ENCODE results near the gene MED16.
"Not testable (repeated sequence)": the region's sequence is repeated elsewhere in the genome, so short reads cannot be mapped to it uniquely, and the experiment has no call there.

MED16 gene

DNA sequence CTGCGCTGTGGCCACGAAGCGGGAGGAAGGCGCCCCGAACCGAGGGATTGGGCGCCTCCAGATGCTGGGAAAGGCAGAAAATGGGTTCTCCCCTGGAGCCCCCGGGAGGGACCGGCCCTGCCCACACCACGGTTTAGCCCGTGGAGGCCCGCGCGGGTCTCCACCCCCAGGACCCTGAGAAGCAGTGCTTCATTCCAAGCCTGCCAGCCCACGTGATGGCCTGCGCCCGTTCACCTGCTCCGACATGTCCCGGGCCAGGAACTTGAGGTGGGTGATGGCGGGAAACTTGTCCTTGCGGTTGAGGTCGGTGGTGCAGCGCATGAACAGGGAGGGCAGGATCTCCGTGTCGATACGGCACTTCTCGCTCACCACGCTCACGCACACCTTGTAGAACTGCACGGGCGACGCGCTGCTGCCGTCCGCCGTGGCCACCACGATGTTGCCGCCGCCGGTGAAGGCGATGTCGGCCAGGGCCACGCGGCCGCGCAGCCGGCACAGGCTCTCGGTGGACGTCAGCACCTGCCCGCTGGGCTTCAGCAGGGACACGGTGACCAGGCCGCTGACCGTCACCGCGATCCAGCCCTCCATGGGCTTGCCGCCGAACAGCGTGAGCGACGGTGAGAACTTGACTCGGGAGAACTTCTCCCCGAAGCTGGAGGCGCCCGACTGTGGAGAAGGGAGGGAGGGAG is 7.3 kb downstream of the MED16 start:
- DNase-seq, result no peak

DNA sequence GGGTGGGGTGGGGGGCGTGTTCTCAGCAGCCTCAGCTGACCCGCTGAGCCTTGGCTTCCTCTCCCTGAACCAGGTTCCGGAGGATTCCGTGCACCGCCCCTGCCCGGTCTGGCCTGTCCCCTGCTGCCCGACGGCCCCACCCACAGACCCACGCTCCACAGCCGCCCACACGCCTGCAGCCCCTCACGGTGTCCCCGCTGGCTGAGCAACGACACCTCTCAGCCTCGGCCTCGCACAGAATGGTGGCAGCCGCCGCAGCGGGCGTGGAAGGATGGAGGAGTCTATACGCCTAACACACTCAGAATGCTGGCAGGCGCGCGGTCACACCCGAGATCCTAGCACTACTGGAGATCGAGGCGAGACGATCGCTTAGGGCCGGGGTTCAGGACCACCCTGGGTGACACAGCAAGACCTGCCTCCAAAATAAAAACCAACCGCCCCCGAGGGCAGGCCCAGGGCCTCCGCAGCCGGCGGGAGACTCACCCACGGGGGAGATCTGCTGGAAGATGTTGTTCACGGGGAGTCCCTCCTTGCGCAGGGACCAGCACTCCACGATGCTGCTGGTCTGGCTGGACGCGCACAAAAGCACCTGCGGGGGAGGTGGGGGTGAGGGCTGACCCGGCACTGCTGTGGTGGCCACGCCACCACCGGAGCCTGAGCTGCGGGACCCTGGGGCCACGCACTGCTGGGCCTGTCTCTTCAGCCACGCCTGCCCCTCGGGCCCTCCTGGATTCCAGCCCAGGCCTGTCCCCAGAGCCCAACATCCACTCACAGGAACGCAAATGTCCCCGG is 8.4 kb downstream of the MED16 start:
- no peak for DNase-seq

DNA sequence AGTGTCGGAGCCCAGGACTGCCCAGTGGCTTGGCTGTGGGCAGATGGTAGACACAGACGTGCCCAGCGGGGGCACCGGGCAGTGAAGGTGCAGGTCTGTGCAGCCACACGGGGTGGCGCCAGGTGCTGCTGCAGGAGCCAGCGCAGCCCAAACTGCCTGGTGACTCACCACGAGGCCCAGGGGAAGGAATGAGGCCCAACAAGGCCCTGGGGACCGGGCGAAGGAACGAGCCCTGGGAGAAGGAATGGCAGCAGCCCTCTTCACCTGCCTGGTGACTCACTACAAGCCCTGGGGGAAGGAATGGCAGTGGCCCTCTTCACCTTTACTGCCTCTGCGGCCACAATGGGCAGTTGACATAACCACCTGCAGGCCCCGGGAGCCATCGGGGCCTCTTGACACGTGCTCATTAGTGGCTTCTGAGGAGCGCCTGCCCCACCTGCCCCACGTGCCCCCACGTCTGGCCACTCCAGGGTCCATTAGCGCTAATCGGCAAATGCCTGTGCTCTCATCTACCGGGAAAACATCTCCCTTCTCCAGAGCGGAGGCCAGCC is 9.3 kb downstream of the MED16 start:
- DNase-seq, result peak; percentile 31

DNA sequence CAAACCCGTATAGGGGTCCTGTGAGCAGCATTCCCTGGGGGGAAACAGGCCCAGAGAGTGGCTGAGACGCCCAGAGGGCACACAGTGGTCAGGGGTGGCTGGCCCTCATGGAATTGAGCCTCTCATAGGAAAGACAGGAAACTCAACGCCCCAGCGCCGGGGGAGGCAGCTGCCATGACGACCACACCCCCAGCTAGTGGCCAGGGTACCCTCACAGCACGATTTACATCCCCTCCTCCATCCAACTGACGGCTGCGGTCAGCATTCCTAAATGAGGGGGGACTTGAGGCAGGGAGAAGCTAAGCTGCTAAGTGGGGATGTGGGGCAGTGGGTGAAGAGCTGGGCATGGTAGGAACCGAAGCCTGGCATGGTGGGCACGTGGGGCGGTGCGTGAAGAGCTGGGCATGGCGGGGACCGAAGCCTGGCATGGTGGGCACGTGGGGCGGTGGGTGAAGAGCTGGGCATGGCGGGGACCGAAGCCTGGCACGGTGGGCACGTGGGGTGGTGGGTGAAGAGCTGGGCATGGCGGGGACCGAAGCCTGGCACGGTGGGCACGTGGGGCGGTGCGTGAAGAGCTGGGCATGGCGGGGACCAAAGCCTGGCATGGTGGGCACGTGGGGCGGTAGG is 10.0 kb downstream of the MED16 start:
- no peak for DNase-seq

DNA sequence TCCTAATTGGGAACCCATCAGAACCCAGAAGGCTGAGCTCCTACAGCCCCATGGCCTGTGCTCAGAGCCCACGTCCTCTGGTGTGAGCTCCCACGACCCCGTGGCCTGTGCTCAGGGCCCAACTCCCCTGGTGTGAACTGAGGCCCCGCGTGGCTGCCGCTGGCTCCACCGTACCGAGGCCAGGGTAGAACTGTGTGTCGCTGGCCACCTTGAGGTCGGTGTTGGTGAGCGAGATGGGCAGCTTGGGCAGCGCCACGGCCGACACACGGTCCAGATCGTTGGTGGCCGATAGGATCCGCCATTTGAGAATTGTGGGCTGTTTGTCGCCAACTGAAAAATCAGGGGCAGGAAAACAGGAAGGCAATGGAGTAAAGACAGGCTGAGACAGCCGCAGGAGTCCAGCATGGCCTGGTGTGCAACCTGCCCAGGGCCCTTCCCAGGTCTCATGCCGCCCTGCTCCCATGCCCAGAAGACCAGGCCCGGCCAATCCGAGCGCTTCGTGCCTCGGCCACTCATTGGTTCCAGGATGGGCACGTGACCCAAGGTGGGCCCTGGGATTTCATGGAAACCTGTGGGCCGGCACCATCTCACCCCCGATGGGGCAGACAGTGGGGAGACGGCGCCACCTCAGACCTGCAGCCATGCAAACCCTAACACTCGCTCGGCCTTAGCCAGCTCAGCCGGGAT is 11.5 kb downstream of the MED16 start:
- no peak for DNase-seq

DNA sequence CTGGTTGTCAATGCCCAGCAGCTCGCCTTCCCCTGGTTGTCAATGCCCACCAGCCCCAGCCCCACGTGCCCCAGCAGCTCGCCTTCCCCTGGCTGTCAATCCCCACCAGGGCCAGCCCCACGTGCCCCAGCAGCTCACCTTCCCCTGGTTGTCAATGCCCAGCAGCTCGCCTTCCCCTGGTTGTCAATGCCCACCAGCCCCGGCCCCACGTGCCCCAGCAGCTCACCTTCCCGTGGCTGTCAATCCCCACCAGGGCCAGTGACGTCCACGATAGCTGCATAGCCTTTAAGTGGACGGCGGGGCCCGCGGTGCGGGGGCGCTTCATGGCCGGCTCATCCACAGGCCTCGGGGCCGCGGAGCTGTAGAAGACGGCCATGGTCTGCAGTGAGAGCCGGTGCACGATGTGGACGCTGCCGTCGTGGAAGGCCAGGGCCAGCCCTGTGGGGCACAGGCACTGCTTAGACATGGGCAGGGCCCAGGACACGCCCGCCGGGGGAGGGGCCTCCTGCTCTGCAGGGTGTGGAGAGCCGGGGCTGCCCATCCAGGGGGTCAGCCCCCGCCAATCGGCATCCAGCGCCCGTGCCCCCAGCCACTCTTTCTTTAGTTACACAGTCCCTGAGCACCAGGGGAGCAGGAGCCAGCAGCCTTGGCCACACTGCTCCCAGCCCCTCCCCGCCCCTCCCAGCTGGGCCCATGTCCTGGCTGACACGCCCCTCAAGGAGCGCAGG is 13.1 kb downstream of the MED16 start:
- no peak for DNase-seq

DNA sequence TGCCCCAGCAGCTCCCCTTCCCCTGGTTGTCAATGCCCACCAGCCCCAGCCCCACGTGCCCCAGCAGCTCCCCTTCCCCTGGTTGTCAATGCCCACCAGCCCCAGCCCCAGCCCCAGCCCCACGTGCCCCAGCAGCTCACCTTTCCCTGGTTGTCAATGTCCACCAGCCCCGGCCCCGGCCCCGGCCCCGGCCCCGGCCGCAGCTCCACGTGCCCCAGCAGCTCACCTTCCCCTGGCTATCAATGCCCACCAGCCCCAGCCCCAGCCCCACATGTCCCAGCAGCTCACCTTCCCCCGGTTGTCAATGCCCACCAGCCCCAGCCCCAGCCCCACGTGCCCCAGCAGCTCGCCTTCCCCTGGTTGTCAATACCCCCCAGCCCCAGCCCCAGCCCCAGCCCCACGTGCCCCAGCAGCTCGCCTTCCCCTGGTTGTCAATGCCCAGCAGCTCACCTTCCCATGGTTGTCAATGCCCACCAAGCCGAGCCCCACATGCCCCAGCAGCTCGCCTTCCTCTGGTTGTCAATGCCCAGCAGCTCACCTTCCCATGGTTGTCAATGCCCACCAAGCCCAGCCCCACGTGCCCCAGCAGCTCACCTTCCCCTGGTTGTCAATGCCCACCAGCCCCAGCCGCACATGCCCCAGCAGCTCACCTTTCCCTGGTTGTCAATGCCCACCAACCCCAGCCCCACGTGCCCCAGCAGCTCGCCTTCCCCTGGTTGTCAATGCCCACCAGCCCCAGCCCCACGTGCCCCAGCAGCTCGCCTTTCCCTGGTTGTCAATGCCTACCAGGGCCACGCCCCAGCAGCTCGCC is 14.0 kb downstream of the MED16 start:
- not testable (repeated sequence) for DNase-seq

DNA sequence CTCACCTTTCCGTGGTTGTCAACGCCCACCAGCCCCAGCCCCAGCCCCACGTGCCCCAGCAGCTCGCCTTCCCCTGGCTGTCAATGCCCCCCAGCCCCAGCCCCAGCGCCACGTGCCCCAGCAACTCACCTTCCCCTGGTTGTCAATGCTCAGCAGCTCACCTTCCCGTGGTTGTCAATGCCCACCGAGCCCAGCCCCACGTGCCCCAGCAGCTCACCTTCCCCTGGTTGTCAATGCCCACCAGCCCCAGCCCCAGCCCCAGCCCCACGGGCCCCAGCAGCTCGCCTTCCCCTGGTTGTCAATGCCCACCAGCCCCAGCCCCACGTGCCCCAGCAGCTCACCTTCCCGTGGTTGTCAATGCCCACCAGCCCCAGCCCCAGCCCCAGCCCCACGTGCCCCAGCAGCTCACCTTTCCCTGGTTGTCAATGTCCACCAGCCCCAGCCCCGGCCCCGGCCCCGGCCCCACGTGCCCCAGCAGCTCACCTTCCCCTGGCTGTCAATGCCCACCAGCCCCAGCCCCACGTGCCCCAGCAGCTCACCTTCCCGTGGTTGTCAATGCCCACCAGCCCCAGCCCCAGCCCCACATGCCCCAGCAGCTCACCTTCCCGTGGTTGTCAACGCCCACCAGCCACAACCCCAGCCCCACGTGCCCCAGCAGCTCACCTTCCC is 14.9 kb downstream of the MED16 start:
- not testable (repeated sequence) for DNase-seq

DNA sequence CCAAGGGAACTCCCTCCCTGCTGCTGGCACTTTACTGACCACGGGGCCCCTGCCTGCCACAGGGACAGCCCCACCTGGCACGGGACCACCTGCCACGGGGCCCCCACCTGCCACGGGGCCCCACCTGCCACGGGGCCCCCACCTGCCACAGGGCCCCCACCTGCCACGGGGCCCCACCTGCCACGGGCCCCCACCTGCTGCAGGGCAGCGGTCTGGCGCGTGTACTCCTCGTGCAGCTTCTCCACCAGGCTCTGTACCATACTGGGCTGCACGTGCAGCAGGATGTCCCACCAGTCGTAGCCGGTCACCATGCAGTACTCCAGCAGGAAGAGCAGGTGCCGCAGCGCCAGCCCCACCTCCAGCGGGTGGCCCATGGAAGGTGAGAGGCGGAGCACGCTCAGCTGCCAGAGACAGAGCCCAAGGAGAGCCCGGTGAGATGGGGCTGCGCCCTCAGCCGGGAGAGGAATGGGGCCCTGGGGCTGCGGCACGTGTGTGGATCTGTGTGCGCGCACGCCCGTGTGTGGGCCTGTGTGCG is 16.1 kb downstream of the MED16 start:
- no peak for DNase-seq

DNA sequence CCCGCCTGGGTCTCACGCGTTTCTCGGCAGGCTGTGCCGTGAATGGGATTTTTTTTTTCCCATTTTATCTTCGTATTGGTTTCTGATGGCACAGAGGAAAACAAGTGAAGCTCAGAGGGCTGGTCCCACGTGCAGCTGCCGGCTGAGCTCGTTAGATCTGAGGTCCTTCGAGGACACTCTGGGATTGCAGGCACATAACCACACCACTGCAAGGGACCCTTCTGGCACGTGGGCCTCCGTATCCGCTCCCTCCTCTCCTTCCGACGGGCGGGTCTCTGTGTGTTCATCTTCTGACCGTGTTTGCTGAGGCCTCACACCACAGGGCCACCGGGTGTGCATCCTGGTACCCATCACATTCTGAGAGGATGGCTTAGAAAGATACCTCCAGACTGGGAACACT is 16.9 kb downstream of the MED16 start:
- DNase-seq, result no peak

DNA sequence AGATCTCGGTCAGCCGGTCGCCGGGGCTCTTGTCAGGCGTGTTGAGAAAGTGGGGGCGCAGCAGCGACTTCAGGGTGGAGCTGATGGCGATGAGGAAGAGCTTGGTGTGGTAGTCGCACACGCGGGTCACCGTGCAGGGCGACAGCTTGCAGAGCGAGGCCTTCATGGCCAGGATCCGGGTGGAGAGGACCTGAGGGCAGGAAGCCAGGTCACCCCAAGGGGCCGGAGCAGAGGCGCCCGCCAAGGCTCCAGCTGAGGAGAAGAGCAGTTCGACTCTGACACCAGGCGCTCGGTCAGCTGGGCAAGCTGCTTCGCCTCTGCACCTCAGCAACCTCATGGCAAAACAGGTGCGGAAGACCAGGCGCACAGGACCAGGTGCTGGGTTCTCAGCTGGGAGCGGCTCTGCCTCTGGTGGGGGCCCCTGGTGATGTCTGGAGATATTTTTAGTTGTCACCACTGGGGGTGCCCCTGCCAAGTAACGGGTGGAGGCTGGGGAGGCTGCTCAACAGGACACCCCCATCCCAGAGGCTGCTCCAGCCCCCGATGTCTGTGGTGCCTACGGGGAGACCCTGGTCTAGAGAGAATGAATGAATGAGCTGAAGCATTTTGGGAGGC is 17.6 kb downstream of the MED16 start:
- no peak for DNase-seq

DNA sequence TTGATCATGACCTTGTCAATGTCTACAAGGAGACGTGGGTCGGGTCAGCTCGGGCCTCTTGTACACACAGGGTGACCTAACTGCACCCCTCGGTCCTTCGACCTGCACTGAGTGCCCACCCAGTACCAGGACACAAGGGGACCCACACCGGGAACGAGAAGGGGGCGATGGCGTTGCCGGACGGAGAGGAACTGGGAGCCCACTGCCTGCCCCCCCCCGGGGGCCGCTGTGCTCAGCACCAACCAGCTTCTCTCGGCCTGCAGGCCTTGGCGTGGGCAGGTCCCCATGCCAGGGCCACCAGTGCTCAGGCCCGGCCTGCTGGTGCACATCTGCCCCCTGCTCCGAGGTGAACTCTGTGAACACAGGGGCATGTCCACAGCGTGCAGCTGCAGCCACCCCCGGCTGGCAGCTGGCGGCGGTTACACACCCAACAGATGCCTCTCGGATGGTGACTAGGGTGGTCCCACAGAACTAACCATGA is 19.4 kb downstream of the MED16 start:
- DNase-seq, result no peak

DNA sequence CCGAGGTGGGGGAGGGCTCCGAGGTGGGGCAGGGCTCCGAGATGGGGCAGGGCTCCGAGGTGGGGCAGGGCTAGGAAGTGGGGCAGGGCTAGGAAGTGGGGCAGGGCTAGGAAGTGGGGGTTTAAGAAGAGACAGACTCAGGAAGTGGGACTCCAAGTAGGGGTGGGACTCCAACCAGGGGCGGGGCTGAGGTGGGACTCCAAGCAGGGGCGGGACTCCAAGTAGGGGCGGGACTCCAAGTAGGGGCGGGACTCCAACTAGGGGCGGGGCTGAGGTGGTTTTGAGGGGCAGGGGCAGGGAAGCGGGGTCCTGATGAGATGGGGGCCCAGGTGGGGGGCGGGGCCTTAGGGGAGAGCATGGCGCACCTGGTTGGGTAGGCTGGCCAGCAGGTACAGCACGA is 19.9 kb downstream of the MED16 start:
- no peak for DNase-seq

DNA sequence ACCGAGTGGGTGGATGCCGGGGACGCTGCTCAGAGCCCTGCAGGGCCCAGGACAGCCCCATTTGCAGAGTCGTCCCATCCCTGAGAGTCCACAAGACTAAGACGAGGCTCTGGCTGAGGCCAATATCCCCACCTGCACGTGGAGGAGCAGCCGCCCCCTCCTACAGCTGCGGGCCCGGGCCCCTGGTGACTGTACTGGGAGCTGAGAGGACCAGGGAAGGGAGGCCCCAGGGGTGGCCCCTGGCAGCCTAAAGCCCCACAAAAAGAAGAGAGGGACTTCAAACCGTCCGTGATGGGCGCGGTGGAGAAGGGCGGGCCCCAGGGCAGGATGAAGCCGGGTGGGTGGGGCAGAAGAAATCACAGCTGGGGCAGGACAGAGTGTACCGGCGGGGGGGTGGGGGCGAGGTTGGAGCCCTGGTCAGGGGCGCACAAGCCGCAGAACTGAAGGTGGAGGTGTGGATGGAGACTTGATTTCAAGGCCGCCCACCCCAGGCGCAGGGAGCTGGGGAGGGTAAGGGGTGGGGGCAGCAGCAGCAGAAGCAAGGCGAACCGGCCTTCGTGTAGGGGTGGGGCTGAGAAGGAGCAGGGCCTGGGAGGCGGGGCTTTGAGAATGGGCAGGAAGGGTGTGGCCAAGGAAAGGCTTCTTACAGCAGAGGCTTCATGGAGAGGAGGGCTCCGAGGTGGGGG is 20.6 kb downstream of the MED16 start:
- DNase-seq, result peak; percentile 77

DNA sequence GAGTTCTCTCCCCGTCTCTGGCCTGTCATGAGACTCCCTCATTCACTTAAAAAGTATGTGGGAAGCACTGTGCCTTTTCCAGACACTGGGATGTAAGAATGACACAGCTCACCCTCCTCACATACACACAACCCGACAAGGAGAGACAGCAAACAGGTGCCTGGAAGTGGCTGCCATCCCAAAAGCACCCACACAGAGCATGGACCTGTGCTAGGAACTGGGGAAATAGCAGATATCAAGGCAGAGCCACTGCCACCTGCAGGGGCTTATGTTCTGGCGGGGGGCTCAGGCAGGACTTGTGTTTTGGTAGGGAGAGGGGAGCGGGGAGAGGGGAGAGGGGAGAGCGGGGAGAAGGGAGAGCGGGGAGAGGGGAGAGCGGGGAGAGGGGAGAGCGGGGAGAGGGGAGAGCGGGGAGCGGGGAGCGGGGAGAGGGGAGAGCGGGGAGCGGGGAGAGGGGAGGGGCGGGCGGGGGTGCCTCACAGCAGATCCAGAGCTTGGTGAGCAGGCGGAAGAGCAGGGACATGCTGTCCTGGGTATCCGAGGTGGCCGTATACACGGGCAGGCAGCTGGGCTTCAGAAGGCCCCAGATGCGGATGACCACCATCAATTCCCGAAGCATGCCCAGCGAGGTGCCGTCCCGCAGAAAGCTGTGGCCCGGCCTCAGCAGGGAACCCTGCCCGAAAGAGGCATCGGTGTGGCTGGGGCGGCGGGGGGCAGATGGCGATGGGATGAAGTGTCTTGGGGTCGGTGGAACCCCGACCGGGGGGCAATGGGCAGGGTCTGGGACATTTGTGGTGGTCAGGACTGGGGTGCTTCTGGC is 21.3 kb downstream of the MED16 start:
- no peak for DNase-seq

DNA sequence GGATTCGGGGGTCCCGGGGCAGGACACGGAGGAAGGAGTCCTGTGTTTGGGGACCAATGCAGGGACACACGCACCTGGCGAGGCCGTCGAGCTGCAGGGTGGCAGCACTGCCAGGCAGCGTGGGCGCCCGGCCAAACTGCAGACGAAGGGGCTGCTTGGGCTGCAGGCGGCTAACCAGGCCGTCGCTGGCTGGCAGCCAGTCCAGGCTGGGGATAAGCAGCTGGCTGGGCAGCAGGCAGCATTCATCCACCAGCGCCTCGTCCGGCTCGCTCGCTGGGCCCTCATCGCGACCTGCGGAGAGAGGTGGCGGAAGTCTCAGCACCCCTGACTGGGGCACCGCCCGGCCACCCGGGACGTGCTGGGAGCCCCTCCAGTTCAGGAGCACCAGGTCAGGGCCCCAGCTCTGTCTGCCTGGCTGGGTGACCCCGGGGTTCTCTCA is 22.0 kb downstream of the MED16 start:
- DNase-seq, result no peak

DNA sequence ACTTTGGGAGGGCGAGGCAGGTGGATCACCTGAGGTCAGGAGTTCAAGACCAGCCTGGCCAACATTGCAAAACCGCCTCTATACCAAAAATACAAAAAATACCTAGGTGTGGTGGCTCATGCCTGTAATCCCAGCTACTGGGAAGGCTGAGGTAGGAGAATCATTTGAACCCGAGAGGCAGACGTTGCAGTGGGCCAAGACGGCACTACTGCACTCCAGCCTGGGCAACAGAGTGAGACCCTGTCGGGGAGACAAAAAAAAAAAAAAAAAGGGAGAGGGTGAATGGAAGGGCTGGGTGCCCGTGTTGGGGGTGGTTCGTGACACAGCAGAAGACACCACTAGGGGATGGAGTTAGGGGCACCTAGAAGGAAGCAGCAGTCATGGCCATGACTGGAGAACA is 22.7 kb downstream of the MED16 start:
- no peak for DNase-seq
